Spinal cord (tissue), 10 donors: Measurements from ENCODE around the gene TCF12. TPM values are rescaled to one million over a fixed set of nuclear protein-coding genes. Genes with fewer than 3 reads are reported as not detected.

Source experiments
- DNase-seq, 6 donors: peaks; one replicate each; pipeline versions ENCODE4 v3.0.0 to v3.0.0-alpha.2; 2013 to 2015; ENCODE audit warnings: low spot score in 6 of 6, low read depth in 4 of 6
- H3K27ac ChIP-seq: one replicate; pipeline ENCODE4 v1.5.1; 2013; ENCODE audit warnings: low read depth, low read length, control low read depth
- H3K27me3 ChIP-seq: one replicate; pipeline ENCODE4 v1.6.1; 2013; ENCODE audit warnings: low read length; ENCODE audit not compliant: control insufficient read depth, insufficient read depth
- H3K36me3 ChIP-seq: one replicate; pipeline ENCODE4 v1.6.1; 2013; ENCODE audit warnings: low read length; ENCODE audit not compliant: control insufficient read depth, insufficient read depth
- H3K4me1 ChIP-seq: one replicate; pipeline ENCODE4 v1.6.1; 2013; ENCODE audit warnings: low read length; ENCODE audit not compliant: control insufficient read depth, insufficient read depth
- H3K4me3 ChIP-seq: one replicate; pipeline ENCODE4 v1.5.1; 2013; ENCODE audit warnings: low read depth, low read length, control low read depth
- H3K9me3 ChIP-seq: one replicate; pipeline ENCODE4 v1.6.1; 2013; ENCODE audit warnings: low read length; ENCODE audit not compliant: control insufficient read depth, insufficient read depth
- WGBS: methylation state at CpG from one replicate; pipeline ENCODE4 v1.1.5; 2013; ENCODE audit warnings: missing lambda C conversion rate; ENCODE audit not compliant: insufficient coverage; 5-methylcytosine and 5-hydroxymethylcytosine counted together
- polyA plus RNA-seq, 2 donors: library from polyadenylated mRNA; unstranded; fragments of 120-200 nt; gene quantifications; one replicate each; pipeline ENCODE4 v1.2.1, GENCODE V29; 2013; ENCODE audit not compliant: insufficient read length in 2 of 2
- total RNA-seq, 2 donors: library from RNA; depleted of rRNA in 1 of 2; stranded (reverse); fragments of 120-200 nt in 1 of 2; fragments of >200 nt in 1 of 2; gene quantifications; one replicate each; pipeline versions ENCODE4 v1.2.3 to v1.2.4, GENCODE V29; 2013 to 2014
- donor health status: healthy.

The TCF12 gene
- total and polyA plus RNA-seq, 4 donors: 88.8 to 183 (median 135) TPM

DNA sequence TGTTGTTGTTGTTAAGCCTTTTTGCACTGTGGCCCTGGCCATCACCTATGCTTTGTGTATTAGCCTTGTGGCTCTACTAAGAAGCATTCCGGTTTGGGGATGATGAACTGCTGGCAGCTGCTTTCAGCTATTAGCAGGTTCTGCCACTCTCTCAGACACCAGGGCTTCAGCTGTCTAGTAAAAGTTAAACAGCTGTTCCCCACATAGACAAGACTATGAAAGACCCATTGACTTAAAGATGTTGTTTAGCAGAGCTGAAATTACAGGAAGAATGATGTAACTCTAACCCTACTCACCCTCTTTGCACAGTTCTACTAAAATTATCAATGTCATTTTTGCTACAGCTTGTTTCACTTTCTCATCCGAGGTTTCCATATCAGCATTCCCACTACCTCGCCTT lies 326.7 kb downstream of the TCF12 start:
- Histone ChIP-seq H3K9me3 (no peaks in the 10 kb centered on the region), H3K4me1 (no peaks in the 10 kb centered on the region), H3K36me3 (peaks cover 17% of the 10 kb centered on the region), H3K4me3 (no peak overlapping the region), H3K27me3 (no peaks in the 10 kb centered on the region), H3K27ac (no peak overlapping the region)
- peak in 1 of 6 donors; percentile 58 for DNase-seq
- WGBS: no CpG with 5 or more reads among the region's 3 CpGs

DNA sequence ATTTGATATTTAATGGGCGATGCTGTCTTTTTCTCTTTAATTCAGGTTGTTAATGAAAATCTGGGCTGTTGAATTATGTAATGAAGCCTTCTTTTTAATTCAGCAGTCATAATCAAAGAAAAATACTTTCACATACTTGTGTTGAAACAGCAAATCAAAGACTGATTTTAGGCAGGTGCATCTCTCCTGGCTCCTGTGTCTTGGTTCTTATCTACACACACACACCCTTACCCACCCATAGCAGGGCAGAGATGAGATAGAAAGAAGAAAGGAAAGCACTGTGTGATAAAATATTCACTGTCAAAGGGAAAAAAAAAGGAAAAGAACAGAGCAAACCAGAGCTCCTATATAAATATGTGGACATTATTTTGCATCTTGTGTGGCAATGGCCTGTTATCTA lies 327.3 kb downstream of the TCF12 start:
- DNase-seq: no peak
- Histone ChIP-seq H3K9me3 (no peaks in the 10 kb centered on the region), H3K4me3 (no peak overlapping the region), H3K4me1 (no peaks in the 10 kb centered on the region), H3K27ac (no peak overlapping the region), H3K27me3 (no peaks in the 10 kb centered on the region), H3K36me3 (peaks cover 17% of the 10 kb centered on the region)
- WGBS: no CpG with 5 or more reads among the region's 1 CpG

DNA sequence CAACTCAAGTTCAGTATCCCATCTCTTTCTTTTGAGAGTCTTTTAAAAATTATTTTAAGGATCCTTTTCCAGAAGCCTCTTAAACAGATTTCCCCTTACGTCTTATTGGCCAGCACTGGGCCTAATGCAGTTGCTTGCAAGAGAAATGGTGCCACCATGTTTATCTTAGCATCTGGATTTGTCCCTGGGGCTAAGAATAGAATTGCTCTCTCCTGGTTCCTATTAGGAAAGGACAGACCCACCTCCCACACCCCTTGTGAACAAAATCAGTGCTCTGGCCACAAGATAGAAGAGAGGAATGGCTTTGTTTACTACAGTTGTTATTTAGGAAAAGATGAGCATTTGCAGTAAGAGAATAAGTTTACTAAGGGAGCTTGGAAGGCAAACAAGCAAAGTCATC lies 329.6 kb downstream of the TCF12 start:
- no peaks in the 10 kb centered on the region for H3K4me1 ChIP-seq
- peaks cover 17% of the 10 kb centered on the region for H3K36me3 ChIP-seq
- no peaks in the 10 kb centered on the region for H3K9me3 ChIP-seq
- DNase-seq: no peak
- H3K27ac ChIP-seq: no peak overlapping the region
- H3K27me3 ChIP-seq: no peaks in the 10 kb centered on the region
- WGBS: no CpG with 5 or more reads among the region's 1 CpG
- no peak overlapping the region for H3K4me3 ChIP-seq

DNA sequence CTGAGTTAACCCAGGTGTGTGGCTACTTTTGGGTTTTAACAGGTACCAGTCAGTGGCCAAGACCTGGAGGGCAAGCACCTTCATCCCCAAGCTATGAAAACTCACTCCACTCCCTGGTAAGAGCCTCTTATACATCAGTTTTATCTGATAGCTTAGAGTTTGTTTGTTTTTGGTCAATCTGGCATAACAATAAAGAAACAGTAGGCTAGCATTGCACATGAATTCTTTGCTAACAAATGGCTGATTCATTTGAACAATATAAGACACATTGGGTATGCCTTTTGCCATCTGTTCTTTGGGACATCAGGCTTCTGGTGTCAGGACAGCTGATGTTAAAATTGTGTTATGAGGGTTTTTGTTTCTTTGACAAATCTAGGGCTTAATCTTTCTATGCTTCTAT lies 332.9 kb downstream of the TCF12 start:
- H3K27me3 ChIP-seq: no peaks in the 10 kb centered on the region
- H3K4me1 ChIP-seq: no peaks in the 10 kb centered on the region
- H3K36me3 ChIP-seq: peaks cover 10% of the 10 kb centered on the region
- no peak overlapping the region for H3K4me3 ChIP-seq
- no peak overlapping the region for H3K27ac ChIP-seq
- no peak for DNase-seq
- H3K9me3 ChIP-seq: no peaks in the 10 kb centered on the region

DNA sequence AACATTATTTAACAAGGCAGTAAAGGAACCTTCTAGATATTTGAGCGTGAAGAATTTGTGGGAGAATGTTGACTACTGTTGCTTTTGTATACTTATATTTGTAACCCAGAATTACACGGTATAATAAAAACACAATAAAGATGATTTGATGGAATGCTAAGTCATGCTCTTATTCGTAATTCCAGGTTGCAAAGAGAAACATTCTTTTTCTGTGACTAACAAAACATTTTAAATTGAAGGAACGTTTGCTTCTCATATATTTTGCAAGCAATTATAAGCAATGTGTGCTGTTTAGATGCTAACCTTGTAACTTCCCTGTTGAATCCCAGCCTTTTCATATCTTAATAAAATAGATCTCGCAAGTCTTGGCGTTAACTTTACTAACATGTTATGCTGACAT lies 333.5 kb downstream of the TCF12 start:
- no peak for DNase-seq
- Histone ChIP-seq H3K27ac (no peak overlapping the region), H3K9me3 (no peaks in the 10 kb centered on the region), H3K27me3 (no peaks in the 10 kb centered on the region), H3K4me1 (no peaks in the 10 kb centered on the region), H3K36me3 (peaks cover 8% of the 10 kb centered on the region), H3K4me3 (no peak overlapping the region)
- WGBS: 67% methylated on average over 1 of the region's 6 CpGs

DNA sequence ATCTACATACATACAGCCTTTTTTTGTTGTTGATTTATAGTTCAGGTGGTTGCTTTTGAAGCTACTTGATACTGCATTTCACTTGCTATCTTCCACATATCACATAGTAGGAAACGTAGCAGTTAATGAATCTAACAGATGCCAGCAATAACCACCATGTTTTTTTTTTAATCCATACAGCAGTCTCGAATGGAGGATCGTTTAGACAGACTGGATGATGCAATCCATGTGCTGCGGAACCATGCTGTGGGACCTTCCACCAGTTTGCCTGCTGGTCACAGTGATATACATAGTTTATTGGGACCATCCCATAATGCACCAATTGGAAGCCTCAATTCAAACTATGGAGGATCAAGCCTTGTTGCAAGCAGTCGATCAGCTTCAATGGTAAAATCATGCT lies 334.6 kb downstream of the TCF12 start:
- Histone ChIP-seq H3K36me3 (no peaks in the 10 kb centered on the region), H3K27ac (no peak overlapping the region), H3K9me3 (no peaks in the 10 kb centered on the region), H3K4me3 (no peak overlapping the region), H3K4me1 (no peaks in the 10 kb centered on the region), H3K27me3 (no peaks in the 10 kb centered on the region)
- DNase-seq: no peak
- 66% methylated on average over 3 of the region's 5 CpGs for WGBS

DNA sequence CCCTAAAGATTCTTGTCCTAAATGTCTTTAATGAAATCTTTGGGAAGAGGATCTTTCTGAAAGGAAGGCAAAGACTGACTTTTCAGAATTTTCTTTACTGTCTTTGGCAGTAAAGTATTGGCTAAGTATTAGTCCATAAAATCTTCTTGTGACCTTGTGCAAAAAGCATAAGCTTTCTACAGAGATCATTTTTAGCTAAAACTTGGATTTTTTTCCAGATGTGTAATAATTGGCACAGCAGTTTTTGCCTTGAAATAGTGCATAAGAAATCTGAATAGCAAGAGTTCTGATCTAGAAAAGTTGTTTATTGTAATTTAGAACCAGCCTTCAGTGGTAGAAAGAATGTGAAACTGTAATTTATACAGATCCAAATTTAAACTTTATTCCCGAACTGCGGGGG lies 335.1 kb downstream of the TCF12 start:
- Histone ChIP-seq H3K27me3 (no peaks in the 10 kb centered on the region), H3K4me3 (no peak overlapping the region), H3K4me1 (no peaks in the 10 kb centered on the region), H3K36me3 (no peaks in the 10 kb centered on the region), H3K27ac (no peak overlapping the region), H3K9me3 (no peaks in the 10 kb centered on the region)
- WGBS: no CpG with 5 or more reads among the region's 2 CpGs
- DNase-seq: no peak

DNA sequence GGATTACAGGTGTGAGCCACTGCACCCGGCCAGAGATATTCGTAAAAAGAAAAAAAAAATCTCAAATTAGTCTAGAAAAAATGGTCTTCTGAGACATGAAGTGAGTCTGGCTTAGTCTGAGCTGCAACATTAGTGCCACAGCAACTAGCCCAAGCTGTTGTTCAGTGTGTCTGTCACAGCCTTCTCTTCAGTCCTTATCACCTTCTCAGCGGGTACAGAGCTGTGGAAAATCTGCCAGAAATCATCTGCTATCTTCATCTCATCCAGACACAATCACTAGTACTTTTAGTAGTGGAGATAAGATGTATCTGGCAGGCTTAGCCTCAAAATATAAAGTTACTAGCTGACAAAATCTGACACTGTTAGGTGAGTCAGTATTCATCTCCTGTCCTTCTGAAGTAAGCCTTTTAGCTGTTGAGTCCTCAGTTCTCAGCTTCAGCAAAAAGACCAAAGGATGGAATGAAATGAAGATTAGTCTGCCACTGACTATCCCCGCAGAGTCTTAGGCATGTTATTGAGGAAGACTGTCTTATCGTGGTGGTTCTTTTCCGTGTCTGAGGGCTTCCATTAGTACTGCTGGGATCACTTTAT lies 337.4 kb downstream of the TCF12 start:
- no peaks in the 10 kb centered on the region for H3K36me3 ChIP-seq
- no peak for DNase-seq
- H3K27me3 ChIP-seq: no peaks in the 10 kb centered on the region
- no peak overlapping the region for H3K27ac ChIP-seq
- no peak overlapping the region for H3K4me3 ChIP-seq
- H3K4me1 ChIP-seq: peaks cover 3% of the 10 kb centered on the region
- WGBS: 100% methylated on average over 2 of the region's 6 CpGs
- no peaks in the 10 kb centered on the region for H3K9me3 ChIP-seq

DNA sequence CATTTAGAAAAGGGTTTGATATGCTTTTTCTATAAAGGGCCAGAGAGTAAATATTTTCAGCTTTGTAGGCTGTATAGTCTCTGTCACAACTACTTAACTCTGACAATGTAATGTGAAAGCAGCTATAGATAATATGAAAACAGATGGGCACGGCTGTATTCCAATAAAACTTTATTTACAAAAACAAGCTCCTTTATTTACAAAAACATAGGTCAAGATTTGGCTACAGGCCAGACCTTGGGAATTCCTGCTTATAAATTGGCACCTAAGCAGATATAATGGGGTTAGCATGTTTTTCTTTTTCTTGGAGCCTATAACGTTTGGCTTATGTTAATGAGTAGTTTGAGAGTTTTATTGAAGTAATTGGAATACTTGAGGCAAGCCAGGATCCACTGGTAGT lies 338.5 kb downstream of the TCF12 start:
- Histone ChIP-seq H3K9me3 (no peaks in the 10 kb centered on the region), H3K4me1 (peaks cover 3% of the 10 kb centered on the region), H3K27ac (no peak overlapping the region), H3K4me3 (no peak overlapping the region), H3K27me3 (no peaks in the 10 kb centered on the region), H3K36me3 (no peaks in the 10 kb centered on the region)
- no peak for DNase-seq
- 25% methylated on average over 1 of the region's 2 CpGs for WGBS

DNA sequence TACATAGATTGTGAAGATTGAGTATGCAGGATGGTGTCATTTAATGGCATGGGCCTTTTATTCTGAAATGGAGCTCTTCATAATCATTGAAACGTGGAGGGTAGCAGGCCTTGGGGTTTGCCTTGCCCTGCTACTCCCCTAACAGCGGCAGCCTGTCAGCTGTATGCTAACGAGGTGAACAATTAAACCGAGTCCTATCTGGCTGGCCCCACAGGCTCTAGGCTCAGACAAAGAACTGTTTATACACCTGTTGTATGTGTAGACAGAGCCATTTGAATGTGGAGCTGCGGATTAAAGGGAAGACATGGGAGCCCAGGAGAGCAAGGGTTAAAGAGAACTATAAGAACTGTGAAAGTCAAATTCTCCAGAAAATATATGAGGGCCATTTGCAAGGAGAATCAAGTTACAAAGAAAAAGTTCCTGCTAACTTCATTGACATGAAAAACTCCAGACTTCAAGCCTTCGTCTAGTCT lies 341.2 kb downstream of the TCF12 start:
- WGBS: 17% methylated on average over 4 of the region's 6 CpGs
- no peak overlapping the region for H3K4me3 ChIP-seq
- H3K27me3 ChIP-seq: no peaks in the 10 kb centered on the region
- H3K4me1 ChIP-seq: peaks cover 3% of the 10 kb centered on the region
- no peaks in the 10 kb centered on the region for H3K9me3 ChIP-seq
- no peak overlapping the region for H3K27ac ChIP-seq
- DNase-seq: peak in 2 of 6 donors; percentile 64 to 77
- peaks cover 5% of the 10 kb centered on the region for H3K36me3 ChIP-seq
